ENCODE measurements around the gene TBC1D1. TPM values are rescaled to one million over a fixed set of nuclear protein-coding genes. Genes with fewer than 3 reads are reported as not detected.

The TBC1D1 gene
- total RNA-seq, 1 donor, result 66.6 TPM

DNA sequence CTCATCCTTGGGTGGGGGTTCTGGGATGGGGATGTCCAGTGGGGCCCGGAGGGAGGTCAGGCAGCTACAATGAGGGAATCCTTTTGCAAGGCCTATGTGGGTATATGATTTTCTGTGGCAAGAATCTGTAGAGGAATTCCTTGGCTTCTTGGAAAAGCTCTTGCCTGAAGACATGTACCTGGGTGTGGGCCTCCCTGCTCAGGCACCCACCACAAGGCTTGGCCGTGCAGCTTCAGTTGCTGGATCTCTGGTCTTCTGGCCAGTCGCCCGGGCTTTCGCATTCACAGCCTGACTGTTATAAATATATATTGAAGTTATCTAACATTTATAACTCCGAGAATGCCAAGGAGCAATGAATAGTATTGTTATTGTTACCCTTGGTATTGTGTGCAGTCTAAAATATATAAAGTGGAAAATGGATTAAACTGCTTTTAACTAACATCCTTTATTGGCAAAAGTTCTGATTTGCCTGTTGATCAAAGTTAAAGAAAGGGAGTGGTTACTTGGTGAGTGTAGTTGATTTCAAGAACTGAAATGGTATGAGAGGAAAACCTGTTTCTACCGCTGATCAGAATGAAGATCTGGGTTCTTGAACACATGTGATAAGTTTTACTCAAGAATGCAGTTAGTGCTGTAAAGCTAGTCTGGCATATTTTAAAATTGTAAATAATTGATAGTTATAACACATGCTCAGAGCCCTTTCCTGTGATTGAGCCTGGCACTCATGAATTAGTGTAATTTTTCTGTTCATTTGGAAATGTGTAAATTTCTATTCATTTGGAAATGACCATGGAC is 105.3 kb downstream of the TBC1D1 start:
- Histone ChIP-seq H4K20me1 (ENCODE audit: insufficient read depth, low read length) (peaks cover 19% of the 10 kb centered on the region), H3K27me3 (ENCODE audit: insufficient read depth, low read length) (no peaks in the 10 kb centered on the region), H3K4me1 (ENCODE audit: insufficient read depth, low read length) (no peaks in the 10 kb centered on the region), H3K79me2 (ENCODE audit: insufficient read depth, low read length) (peaks cover 75% of the 10 kb centered on the region), H3K9me3 (ENCODE audit: low read depth, low read length) (no peaks in the 10 kb centered on the region), H3K36me3 (ENCODE audit: insufficient read depth, low read length) (no peaks in the 10 kb centered on the region), H3K4me2 (ENCODE audit: insufficient read depth, low read length) (no peak overlapping the region), H3K4me3 (ENCODE audit: insufficient read depth, low read length) (no peak overlapping the region), H3K27ac (ENCODE audit: low read depth, low read length) (no peak overlapping the region), H2AFZ (ENCODE audit: low read length) (no peak overlapping the region)
- no peak for DNase-seq (ENCODE audit: insufficient read length, low spot score, missing footprints)
- no peak for TF ChIP-seq CTCF (IDR thresholded peaks at IDR 0.05; ENCODE audit: extremely low read depth, low read depth, low read length)

DNA sequence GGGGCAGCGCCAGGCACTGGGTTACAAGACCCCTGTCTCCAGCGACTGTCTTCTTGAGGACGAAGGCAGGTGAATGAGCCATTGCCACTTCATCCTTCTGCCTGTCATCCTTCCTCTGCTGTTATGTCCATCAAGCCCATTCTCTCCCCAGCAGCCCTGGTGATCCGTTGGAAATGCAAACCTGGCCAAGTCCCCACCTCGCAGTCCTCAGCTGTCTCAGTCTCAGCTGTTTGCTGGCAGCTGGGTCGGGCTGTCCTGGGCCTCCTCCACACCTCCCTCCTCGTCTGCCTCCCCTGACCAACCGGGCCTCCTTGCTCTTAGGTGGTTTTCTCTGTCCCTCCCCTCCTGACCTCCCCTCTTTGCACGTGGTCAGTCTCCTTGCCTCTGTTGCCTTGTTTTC is 107.3 kb downstream of the TBC1D1 start:
- peaks cover 80% of the 10 kb centered on the region for H3K79me2 ChIP-seq (ENCODE audit: insufficient read depth, low read length)
- no peak overlapping the region for H3K27ac ChIP-seq (ENCODE audit: low read depth, low read length)
- no peak for DNase-seq (ENCODE audit: insufficient read length, low spot score, missing footprints)

GRCh38 chr4:37999000-37999716 is 108.3 kb downstream of the TBC1D1 start:
- DNase-seq (ENCODE audit: insufficient read length, low spot score, missing footprints), result no peak
- Histone ChIP-seq H3K4me2 (ENCODE audit: insufficient read depth, low read length) (no peak overlapping the region), H4K20me1 (ENCODE audit: insufficient read depth, low read length) (peaks cover 25% of the 10 kb centered on the region), H3K4me3 (ENCODE audit: insufficient read depth, low read length) (no peak overlapping the region), H3K27me3 (ENCODE audit: insufficient read depth, low read length) (no peaks in the 10 kb centered on the region), H3K27ac (ENCODE audit: low read depth, low read length) (no peak overlapping the region), H2AFZ (ENCODE audit: low read length) (no peak overlapping the region), H3K9me3 (ENCODE audit: low read depth, low read length) (no peaks in the 10 kb centered on the region), H3K4me1 (ENCODE audit: insufficient read depth, low read length) (peaks cover 5% of the 10 kb centered on the region), H3K36me3 (ENCODE audit: insufficient read depth, low read length) (no peaks in the 10 kb centered on the region), H3K79me2 (ENCODE audit: insufficient read depth, low read length) (peaks cover 84% of the 10 kb centered on the region)
- no peak for TF ChIP-seq CTCF (IDR thresholded peaks at IDR 0.05; ENCODE audit: extremely low read depth, low read depth, low read length)

More for the DNA sequence above, 107.3 kb downstream of the TBC1D1 start:
- H3K4me1 ChIP-seq (ENCODE audit: insufficient read depth, low read length), result no peaks in the 10 kb centered on the region
- peaks cover 21% of the 10 kb centered on the region for H4K20me1 ChIP-seq (ENCODE audit: insufficient read depth, low read length)
- TF ChIP-seq CTCF (IDR thresholded peaks at IDR 0.05; ENCODE audit: extremely low read depth, low read depth, low read length), result no peak
- no peak overlapping the region for H3K4me2 ChIP-seq (ENCODE audit: insufficient read depth, low read length)
- no peak overlapping the region for H2AFZ ChIP-seq (ENCODE audit: low read length)
- H3K4me3 ChIP-seq (ENCODE audit: insufficient read depth, low read length), result no peak overlapping the region
- H3K36me3 ChIP-seq (ENCODE audit: insufficient read depth, low read length), result no peaks in the 10 kb centered on the region
- no peaks in the 10 kb centered on the region for H3K27me3 ChIP-seq (ENCODE audit: insufficient read depth, low read length)
- H3K9me3 ChIP-seq (ENCODE audit: low read depth, low read length), result no peaks in the 10 kb centered on the region

- no peaks in the 10 kb centered on the region for H3K27me3 ChIP-seq (ENCODE audit: insufficient read depth, low read length)
- no peak overlapping the region for H2AFZ ChIP-seq (ENCODE audit: low read length)
- H3K4me3 ChIP-seq (ENCODE audit: insufficient read depth, low read length), result no peak overlapping the region
- H3K79me2 ChIP-seq (ENCODE audit: insufficient read depth, low read length), result peaks cover 84% of the 10 kb centered on the region
- H3K9me3 ChIP-seq (ENCODE audit: low read depth, low read length), result no peaks in the 10 kb centered on the region
- no peak for TF ChIP-seq CTCF (IDR thresholded peaks at IDR 0.05; ENCODE audit: extremely low read depth, low read depth, low read length)
- no peak overlapping the region for H3K27ac ChIP-seq (ENCODE audit: low read depth, low read length)
- no peak for DNase-seq (ENCODE audit: insufficient read length, low spot score, missing footprints)
- H3K36me3 ChIP-seq (ENCODE audit: insufficient read depth, low read length), result no peaks in the 10 kb centered on the region
- no peak overlapping the region for H3K4me2 ChIP-seq (ENCODE audit: insufficient read depth, low read length)
- H3K4me1 ChIP-seq (ENCODE audit: insufficient read depth, low read length), result peaks cover 10% of the 10 kb centered on the region
- H4K20me1 ChIP-seq (ENCODE audit: insufficient read depth, low read length), result peaks cover 28% of the 10 kb centered on the region
These were observed 109.1 kb downstream of the TBC1D1 start for GRCh38 chr4:37999965-38000364.

Data from osteoblast (primary cell).